NCI-H226 (cell line): ENCODE results near the gene TRAFD1.
A peak's percentile ranks its signal among the peaks of the same experiment; 100 is the strongest.

Source experiments
- DNase-seq: peaks from one replicate; pipeline ENCODE4 v3.0.0-alpha.2; 2015

Gene TRAFD1

GRCh38 chr12:112178796-112179195 is 53.4 kb downstream of the TRAFD1 start:
- DNase-seq, result no peak

GRCh38 chr12:112179341-112179740 is 54.0 kb downstream of the TRAFD1 start:
- no peak for DNase-seq

DNA sequence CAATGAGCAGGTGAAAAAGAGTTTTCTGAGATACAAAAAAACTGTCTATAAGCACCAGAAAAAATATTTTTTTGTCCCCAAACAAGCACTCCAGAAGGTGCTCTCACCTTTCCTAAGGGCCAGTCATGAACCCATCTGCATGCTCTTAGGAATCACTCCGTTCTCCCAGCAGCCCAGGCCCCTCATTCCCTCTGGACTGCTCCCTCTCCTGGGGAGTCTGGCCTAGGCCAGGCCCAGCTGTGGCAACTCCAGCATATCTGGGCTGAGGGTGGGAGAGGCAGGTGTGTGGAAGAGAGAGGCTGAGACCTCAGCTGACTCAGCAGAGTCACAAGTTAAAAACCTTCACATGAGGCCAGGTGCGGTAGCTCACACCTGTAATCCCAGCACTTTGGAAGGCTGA is 54.6 kb downstream of the TRAFD1 start:
- DNase-seq, result no peak

GRCh38 chr12:112180422-112180821 is 55.1 kb downstream of the TRAFD1 start:
- DNase-seq, result no peak

DNA sequence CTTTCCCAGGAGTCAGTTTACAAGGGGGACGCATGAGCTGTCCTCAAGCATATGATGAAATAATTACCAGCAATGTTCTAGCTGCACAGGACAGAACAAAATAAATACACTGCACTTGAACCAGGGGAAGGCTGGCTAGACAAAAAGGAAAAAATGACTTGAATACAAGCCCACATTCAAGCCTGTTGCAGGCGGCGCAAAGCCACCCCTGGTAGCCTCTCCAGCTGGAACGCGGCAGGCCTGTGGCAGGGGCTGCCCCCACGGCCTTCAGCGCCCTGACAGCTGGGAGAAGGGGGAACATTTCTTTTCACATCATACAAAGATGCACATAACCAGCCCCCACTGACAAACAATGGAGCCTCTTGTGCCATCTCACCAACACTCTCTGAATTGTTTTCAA is 57.1 kb downstream of the TRAFD1 start:
- DNase-seq, result no peak

DNA sequence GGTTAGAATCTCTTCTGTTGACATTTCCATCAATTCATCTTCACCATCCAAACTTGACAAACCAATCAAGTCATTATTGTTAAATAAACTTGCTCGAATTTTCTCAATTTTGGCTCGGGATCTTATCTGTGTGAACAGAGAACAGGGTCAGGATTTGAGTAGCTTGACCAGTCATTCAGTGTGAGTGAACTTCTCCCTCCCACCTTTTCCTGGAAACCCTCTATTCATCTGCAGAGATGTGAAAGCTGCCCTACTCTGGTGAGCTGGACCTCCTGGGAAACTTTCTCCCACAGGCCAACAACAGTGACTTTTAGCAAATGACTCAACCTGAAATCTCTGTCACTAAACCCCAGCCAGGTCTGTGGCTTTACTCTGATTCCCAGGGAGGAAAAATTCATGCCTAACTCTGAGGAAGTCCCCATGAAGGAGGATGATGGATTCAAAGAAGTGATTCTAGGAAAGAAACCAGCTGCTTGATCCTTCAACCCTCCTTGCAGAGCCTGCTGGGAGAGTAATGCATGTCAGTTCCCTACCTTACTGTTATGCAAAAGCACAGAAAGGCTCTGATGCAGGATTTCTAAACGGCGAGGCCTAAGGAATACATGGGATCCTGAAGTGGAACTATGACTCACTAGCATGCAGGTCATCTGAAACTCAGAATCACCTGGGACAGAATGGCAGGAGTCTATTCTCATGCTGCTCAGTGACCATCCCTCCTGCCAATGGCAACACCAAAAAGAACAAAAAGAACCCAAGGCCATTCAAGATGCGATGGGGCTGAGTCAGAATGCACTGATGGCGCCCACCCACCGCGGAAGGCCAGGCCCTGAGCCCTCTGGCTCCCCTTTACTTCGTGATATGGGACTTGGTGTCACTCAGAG is 58.0 kb downstream of the TRAFD1 start:
- no peak for DNase-seq

DNA sequence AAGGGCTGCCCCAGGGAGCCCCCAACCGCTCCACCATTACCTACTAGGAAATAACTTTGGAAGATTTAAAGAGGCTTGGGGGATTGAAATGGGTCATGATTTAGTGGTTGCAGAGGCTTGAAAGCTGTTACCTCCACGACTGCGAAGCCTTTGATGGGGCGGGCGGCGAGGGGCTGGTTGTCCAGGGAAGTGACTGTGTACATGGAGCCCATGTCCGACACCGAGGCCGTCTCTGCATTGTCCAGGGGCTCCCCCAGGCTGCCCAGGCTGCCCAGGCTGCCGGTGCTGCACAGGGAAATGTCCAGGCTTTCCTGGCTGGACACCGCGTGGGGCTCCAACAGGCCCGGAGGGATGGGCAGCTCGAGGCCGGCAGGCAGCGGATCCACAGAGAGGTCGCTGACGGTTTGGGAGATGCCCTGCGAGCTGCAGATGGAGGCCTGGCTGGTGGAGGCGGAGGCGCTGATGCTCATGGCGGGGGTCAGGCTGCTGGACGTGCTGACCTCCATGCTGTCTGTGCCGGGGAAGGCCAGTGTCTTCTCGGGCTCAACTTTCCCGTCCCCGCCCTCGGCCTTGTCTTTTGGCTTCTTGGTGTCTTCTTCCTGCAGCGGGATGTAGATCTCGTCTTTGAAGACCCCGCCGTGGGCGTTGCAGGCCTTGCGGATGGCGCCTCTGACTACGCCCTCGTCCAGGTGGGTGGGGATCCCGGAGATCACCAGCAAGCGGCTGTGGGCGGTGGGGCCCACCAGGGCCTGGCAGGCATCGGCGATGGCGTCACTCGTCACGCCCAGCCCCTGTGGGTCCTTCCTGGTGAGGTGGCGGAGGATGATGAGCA is 58.9 kb downstream of the TRAFD1 start:
- no peak for DNase-seq

- DNase-seq, result no peak
Measured at GRCh38 chr12:112185093-112185923, 59.9 kb downstream of the TRAFD1 start.

GRCh38 chr12:112188130-112188830 is 62.9 kb downstream of the TRAFD1 start:
- DNase-seq, result no peak

DNA sequence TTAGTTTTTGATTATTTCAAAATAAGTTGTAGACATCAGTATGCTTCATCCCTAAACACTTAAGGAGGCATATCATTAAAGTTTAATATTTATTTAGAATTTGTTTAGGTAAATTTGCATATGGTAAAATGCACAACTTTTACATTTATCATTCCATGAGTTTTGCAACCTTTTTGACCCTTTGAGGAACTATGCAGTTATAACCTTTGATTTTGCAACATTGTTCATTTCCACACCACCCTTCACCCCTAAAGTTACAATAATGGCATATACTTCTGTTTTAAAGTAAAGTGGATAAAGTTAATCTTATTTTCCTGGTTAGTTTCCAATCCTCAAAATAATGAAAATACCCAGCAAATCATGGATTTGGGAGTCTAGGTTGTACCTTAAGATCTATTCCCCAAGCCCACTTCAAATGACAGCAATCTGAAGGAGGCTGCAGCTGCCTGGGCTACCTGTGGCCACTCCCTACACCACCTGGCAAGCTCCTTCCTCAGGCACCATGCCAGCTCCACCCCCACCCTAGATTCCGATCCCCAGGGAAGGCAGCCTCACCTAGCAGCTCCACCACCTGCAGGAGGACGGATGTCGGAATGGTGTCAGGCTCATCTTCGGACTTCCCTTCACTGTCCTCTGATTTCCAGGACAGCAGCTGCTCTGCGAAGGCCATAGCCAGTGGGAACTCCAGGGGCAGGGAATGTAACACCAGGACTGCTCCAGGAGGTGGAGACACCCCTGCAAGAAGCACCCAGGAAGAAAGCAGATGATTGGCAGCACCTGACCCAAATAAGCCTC is 65.1 kb downstream of the TRAFD1 start:
- no peak for DNase-seq

DNA sequence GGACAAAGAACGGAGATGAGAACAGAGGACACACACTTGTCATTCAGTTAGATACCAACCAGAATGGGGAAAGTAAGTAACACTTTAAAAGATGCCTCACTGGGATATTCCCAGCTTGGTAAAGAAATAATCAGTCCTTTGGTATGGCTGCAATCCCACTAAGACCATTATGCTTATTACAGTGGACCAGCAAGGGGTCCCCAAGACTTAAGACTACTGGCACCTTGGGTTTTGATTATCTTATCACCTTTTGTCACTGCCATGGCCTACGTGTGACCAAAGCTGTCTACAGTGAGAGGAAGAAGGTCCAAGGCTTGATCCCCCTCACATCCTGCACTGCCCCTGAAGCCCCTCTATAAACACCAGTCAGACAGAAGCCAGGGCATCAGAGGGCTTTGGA is 65.8 kb downstream of the TRAFD1 start:
- no peak for DNase-seq

- DNase-seq, result no peak
Measured at GRCh38 chr12:112191840-112192321, 66.5 kb downstream of the TRAFD1 start.

DNA sequence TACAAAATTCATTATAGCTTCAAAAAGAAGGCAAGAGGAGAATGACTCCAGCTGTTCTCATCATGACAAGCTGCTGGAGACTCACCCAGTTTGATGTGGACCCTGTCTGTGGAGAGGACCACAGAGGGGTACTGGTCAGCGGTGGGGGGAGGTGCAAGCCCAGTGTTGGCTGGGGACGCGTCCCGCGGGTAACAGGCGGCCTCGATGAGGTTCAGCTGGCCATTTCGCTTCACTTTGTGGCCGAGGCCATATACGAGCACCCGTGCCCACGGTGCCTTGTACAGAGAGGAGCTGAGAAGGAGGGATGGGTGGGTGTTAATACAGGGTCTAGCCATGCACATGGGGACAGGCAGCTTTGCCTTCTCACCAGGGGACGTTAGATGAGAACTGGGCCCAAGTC is 67.1 kb downstream of the TRAFD1 start:
- no peak for DNase-seq

DNA sequence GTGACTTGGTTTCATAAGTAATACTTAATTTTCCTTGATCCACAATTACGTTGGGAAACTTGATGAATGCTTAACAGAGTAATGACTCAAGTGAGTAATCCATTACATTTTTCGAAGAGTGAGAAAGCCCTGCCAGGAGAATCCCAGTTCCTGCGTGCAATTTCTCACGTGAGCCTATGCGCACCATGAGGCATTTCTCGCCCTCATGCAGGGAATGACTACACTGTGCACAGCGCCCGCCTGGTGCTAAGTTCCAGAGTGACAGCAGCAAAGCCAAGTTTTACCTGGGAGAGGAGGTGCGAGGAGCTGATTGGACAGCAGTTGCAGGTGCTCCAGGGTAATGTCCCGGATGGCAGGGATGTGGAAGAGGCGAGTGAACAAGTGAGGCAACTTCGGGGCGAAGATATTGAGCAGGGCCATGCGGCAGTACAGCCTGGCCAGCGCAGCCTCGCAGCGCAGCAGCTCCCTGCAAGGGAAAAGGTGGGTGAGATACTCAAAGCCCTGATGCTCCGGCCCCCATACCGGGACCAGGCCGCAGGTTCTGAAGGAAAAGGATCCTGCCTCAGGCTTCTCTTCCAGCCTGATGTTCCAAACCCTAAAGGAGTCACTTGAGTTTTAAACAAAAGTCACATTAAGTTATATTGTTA is 69.4 kb downstream of the TRAFD1 start:
- DNase-seq, result no peak

DNA sequence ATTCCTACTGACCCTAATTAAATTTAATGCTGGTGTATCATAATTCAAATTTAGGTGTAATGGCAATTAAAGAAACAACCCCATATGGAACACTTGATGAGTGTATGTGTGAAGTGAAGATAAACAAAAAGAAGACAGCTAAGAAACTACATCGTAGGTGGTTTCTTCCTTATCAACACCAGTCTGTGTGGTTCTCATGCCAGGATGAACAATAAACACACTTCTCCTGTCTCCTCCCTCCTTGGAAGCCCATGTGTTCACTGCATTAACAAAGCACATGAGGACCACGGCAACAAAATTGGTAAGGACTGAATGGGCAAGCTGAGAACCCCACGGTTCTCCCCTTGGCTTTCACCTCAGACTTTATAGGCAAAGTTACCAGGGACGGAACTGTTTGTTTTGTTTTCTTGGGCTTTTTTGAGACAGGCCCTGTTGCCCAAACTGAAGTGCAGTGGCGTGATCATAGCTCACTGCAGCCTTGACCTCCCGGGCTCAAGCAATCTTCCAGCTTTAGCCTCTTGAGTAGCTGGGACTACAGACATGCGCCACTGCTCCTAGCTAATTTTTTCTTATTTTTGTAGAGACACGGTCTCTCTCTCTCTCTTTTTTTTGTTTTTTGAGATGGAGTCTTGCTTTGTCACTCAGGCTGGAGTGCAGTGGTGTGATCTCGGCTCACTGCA is 71.0 kb downstream of the TRAFD1 start:
- no peak for DNase-seq

DNA sequence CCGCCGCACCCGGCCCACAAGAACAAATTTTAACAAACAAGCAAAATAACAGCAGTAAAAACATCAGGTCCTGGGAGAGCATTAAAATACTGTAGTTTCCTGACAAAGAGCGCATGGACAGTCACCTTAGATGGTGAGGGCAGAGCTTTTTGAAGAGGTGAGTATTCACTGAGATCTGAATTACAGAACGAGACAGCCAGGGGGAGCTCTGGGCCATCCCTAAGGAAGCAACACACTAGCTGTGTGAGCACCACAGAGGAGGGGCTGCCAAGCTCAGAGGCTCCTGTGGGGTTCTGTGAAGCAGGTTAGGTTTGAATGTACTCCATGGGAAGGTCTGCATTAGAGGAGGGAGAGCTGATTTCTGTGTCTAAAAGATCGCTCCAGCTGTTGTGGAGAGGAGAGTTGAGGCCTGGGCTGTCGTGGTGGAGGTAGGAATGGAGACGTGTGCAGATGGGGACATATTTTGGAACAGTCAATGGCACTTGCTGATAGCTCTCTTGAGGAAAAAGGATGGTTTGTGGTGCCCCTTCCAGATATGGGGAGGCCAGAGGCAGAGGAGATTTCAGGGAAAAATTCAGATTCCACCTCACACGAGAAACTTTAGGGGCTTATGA is 72.9 kb downstream of the TRAFD1 start:
- DNase-seq, result peak; percentile 12

- DNase-seq, result no peak
Measured at GRCh38 chr12:112199136-112199535, 73.8 kb downstream of the TRAFD1 start.
